Adrenal gland (tissue), 12 donors: ENCODE measurements around the gene LIPA. TPM values are rescaled to one million over a fixed set of nuclear protein-coding genes. Genes with fewer than 3 reads are reported as not detected.

Source experiments
- DNase-seq, 7 donors: peaks; one replicate each; pipeline ENCODE4 v3.0.0-alpha.2; 2019 to 2020
- H3K27ac ChIP-seq, 5 donors: fragments of 200-600 bp; sonication (generic) in 4 of 5; 1 replicate in 3 of 5; 2 replicates in 2 of 5; pipeline versions ENCODE4 v1.5.1 to v1.8.0; 2016 to 2020; ENCODE audit warnings: mild to moderate bottlenecking in 1 of 5
- H3K27me3 ChIP-seq: fragments of 200-600 bp; 2 replicates; pipeline ENCODE4 v1.8.0; 2021
- H3K36me3 ChIP-seq, 2 donors: fragments of 200-600 bp; replicated peaks in 1 of 2; 1 replicate in 1 of 2; 2 replicates in 1 of 2; pipeline versions ENCODE4 v1.5.1 to v1.8.0; 2018 to 2022
- H3K4me1 ChIP-seq, 2 donors: fragments of 200-600 bp; replicated peaks in 1 of 2; 1 replicate in 1 of 2; 2 replicates in 1 of 2; pipeline versions ENCODE4 v1.5.1 to v1.8.0; 2018 to 2021
- H3K4me3 ChIP-seq, 4 donors: fragments of 200-600 bp; sonication (generic) in 3 of 4; one replicate each; pipeline ENCODE4 v1.5.1; 2016 to 2018
- H3K9me3 ChIP-seq, 3 donors: fragments of 200-600 bp; sonication (generic) in 1 of 3; replicated peaks in 1 of 3; 1 replicate in 2 of 3; 2 replicates in 1 of 3; pipeline versions ENCODE4 v1.5.1 to v1.8.0; 2016 to 2021
- POLR2A ChIP-seq, 2 donors: fragments of 450-650 bp; IDR thresholded peaks; one replicate each; pipeline ENCODE4 v1.6.1; 2017; ENCODE audit warnings: antibody characterized with exemption in 2 of 2, mild to moderate bottlenecking in 2 of 2, moderate library complexity in 1 of 2
- WGBS, 4 donors: extraction: QIAGEN DNeasy Blood & Tissue Kit in 2 of 4; methylation state at CpG; one replicate each; pipeline versions ENCODE4 v1.1.5 to v1.1.7; 2013 to 2017; 5-methylcytosine and 5-hydroxymethylcytosine counted together
- intact Hi-C, 2 donors: fragments of 100-400 bp; cut with DNase I; formaldehyde crosslinking; loops; one replicate each; pipeline versions ENCODE4 v1.14.1 to v1.15.0; 2022 to 2023
- polyA plus RNA-seq, 3 donors: library from polyadenylated mRNA; stranded (reverse); fragments of 200-250 nt in 2 of 3; fragments of 350-450 nt in 1 of 3; fragmentation: Illumina TruSeq in 1 of 3; extraction: RNeasy Lipid Tissue Mini Kit (QIAGEN cat#74804) in 1 of 3; gene quantifications; one replicate each; pipeline ENCODE4 v1.2.3, GENCODE V29; 2013 to 2014
- total RNA-seq, 9 donors: library from RNA; depleted of rRNA in 4 of 9; stranded (reverse); fragments of >200 nt in 4 of 9; fragments of 120-200 nt in 1 of 9; fragmentation: NEBNext Ultra II Directional in 1 of 9; extraction: Animal tissue kit (Norgen Biotek cat#: 25700) in 1 of 9; gene quantifications; one replicate each; pipeline versions ENCODE4 v1.1.0 to v1.2.4, GENCODE V29; 2013 to 2023
- TF ChIP-seq, protein P1 (sequence below), 6 experiments: fragments of 450-650 bp in 4 of 6; fragments of 200-600 bp in 2 of 6; sonication (generic) in 1 of 6; IDR thresholded peaks; 1 replicate in 5 of 6; 2 replicates in 1 of 6; pipeline versions ENCODE4 v1.5.1 to v1.8.0; 2016 to 2021; ENCODE audit warnings: antibody characterized with exemption in 6 of 6, mild to moderate bottlenecking in 2 of 6, moderate library complexity in 1 of 6
- donor health status: healthy with polysubstance abuse.
- donor health status: Bipolar disorder and iron deficiency.
- donor health status: DM: yes; HTN: yes; CAD: no.
- donor health status: DM: no; HTN: no; CAD: no.
- donor health status: DM: no; HTN: no; CAD: no.
- donor health status: DM: yes; HTN: yes; CAD: no.

LIPA gene
- total and polyA plus RNA-seq, 12 donors = 15.9 to 202 (median 109) TPM

DNA sequence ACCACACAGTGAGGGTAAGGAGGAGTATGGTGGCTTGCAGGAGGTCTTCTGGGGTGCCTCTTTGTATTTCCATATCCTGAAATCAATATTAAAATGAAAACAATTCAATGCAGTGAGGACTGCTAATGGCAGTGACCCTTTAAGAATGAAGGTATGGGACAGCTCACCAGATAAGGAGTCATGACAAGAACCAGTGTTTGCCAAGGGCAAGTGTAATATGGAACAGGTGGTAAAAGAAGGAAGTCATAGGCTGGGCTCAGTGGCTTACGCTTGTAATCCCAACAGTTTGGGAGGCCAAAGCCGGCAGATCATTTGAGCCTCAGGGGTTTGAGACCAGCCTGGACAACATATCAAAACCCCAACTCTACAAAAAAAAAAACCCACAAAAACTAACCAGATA, 20.0 kb upstream of the LIPA start:
- intact Hi-C loops = no loop called here
- H3K9me3 ChIP-seq = no peaks in the 10 kb centered on the region
- 87 to 100% (median 92%) methylated on average over 2 of the region's 2 CpGs for WGBS, 4 donors

DNA sequence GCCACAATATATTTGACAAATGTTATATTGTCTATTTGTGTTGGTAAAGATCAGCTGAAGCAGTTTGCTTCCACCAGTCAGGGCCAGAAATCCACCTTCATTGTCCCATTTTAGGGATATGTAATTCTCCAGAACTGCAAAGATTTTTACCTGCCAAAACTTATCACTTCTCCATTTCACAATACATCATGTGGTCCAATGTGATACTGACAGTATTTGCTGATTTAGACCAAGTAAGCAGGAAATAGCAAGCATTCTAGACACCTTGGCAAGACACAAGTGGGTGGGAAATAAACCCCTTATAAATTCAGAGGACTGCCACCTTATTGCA, 18.5 kb upstream of the LIPA start:
- Histone ChIP-seq H3K4me1 (peaks cover 10 to 20% of the 10 kb centered on the region in 2 donors), H3K36me3 (no peaks in the 10 kb centered on the region), H3K27me3 (no peaks in the 10 kb centered on the region), H3K4me3 (no peak overlapping the region), H3K9me3 (no peaks in the 10 kb centered on the region), H3K27ac (peak overlapping the region in 1 of 5 donors; percentile 26)
- no peak for DNase-seq
- TF ChIP-seq POLR2A (IDR thresholded peaks at IDR 0.05) = no peak
- TF ChIP-seq, protein P1, sequence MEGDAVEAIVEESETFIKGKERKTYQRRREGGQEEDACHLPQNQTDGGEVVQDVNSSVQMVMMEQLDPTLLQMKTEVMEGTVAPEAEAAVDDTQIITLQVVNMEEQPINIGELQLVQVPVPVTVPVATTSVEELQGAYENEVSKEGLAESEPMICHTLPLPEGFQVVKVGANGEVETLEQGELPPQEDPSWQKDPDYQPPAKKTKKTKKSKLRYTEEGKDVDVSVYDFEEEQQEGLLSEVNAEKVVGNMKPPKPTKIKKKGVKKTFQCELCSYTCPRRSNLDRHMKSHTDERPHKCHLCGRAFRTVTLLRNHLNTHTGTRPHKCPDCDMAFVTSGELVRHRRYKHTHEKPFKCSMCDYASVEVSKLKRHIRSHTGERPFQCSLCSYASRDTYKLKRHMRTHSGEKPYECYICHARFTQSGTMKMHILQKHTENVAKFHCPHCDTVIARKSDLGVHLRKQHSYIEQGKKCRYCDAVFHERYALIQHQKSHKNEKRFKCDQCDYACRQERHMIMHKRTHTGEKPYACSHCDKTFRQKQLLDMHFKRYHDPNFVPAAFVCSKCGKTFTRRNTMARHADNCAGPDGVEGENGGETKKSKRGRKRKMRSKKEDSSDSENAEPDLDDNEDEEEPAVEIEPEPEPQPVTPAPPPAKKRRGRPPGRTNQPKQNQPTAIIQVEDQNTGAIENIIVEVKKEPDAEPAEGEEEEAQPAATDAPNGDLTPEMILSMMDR (IDR thresholded peaks at IDR 0.05) = no peak
- intact Hi-C loops = no loop called here

More for the DNA sequence above, 20.0 kb upstream of the LIPA start:
- DNase-seq = no peak
- no peak overlapping the region for H3K4me3 ChIP-seq
- no peak overlapping the region for H3K27ac ChIP-seq
- peaks cover 13 to 26% of the 10 kb centered on the region in 2 donors for H3K4me1 ChIP-seq
- no peak for TF ChIP-seq POLR2A (IDR thresholded peaks at IDR 0.05)
- TF ChIP-seq, protein P1 (IDR thresholded peaks at IDR 0.05) = no peak
- no peaks in the 10 kb centered on the region for H3K36me3 ChIP-seq
- no peaks in the 10 kb centered on the region for H3K27me3 ChIP-seq

DNA sequence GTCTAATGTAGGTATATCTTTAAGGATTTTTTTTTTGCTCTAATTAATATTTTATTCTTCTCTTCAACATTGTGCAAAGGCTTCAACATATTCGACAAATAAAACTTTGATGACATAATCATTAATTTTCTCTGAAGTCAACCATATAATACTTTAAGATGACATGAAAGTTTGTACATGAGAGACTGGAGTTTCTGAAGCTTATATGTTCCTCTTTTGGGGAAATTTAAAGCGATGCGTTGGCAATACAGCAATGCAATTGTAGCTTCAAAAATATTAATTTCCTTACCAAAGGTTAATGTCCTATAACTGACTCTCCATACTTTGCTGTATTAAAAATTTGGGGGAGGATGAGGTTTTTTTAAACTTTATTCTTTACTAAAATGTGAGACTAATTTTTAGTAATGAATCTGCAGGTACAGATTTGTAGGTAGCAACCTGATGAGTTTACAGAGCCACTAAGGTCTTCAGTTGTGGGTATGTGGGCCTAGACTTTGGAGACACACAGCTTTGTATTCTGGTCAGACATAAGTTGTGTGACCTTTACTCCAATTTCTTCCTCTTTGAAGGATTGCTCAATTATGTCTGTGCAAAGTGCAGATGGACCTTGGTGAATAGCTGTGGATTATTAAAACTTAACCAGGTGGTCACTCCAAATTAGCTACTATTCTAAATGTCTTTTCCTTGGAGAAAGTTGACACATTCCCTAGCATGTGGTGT, 18.0 kb upstream of the LIPA start:
- H3K27ac ChIP-seq = peak overlapping the region in 1 of 5 donors; percentile 26
- H3K4me1 ChIP-seq = peaks cover 9 to 14% of the 10 kb centered on the region in 2 donors
- DNase-seq = no peak
- H3K36me3 ChIP-seq = no peaks in the 10 kb centered on the region
- intact Hi-C loops = loop anchor here in 1 of 2 donors (5.0 kb wide), 1 partner anchor 103 kb away; no protein-coding TSS in a partner anchor
- no peak overlapping the region for H3K4me3 ChIP-seq
- WGBS, 4 donors = 81 to 84% (median 84%) methylated on average over 3 of the region's 3 CpGs
- TF ChIP-seq, protein P1 (IDR thresholded peaks at IDR 0.05) = no peak
- TF ChIP-seq POLR2A (IDR thresholded peaks at IDR 0.05) = no peak
- H3K27me3 ChIP-seq = no peaks in the 10 kb centered on the region
- H3K9me3 ChIP-seq = no peaks in the 10 kb centered on the region

DNA sequence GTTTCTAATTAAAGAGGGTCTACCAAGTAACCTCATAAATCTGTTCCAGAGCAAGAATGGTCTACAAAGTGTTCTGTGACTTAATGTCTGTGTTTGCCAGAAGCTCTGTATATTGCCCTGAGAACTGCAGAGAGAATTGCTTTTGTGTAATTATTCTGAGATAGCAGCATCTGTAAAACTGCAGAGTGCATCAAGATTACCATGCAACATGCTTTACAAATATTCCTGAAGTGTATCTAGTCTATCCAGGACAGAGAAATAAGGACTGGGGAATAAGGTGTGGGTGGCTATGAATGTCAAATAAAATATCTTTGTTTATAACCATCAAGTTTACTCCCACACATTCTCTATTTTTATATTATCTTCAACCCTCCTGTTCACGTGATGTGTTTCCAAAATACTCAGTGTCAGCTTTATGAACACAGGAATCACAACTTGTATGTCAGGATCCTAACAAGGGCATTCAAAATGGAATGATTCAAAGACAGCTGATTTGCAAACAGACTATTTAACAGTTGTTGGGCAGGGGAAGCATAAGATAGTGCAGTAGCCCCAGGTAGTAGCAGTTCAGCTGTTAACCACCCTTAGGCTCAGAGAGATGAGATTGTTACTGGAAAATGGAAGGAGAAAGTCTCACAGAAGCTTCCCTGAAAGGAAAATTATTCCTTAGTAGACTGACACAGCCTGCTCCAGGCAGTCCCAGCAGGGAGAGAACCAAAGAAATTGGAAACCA, 15.3 kb upstream of the LIPA start:
- DNase-seq = no peak
- TF ChIP-seq, protein P1 (IDR thresholded peaks at IDR 0.05) = no peak
- TF ChIP-seq POLR2A (IDR thresholded peaks at IDR 0.05) = no peak
- Histone ChIP-seq H3K4me1 (peaks cover 15 to 25% of the 10 kb centered on the region in 2 donors), H3K27ac (no peak overlapping the region), H3K4me3 (no peak overlapping the region), H3K9me3 (no peaks in the 10 kb centered on the region), H3K36me3 (no peaks in the 10 kb centered on the region), H3K27me3 (no peaks in the 10 kb centered on the region)
- WGBS, 4 donors = 60 to 63% (median 61%) methylated on average over 1 of the region's 1 CpG
- intact Hi-C loops = loop anchor here in 1 of 2 donors (5.0 kb wide), 1 partner anchor 105 kb away; no protein-coding TSS in a partner anchor
